GM18873 (cell line): ENCODE measurements around the gene APOA5.

Experiments
- ATAC-seq: cut with Tn5 transposase; IDR thresholded peaks from one replicate; pipeline ENCODE4 v1.9.1; 2021; ENCODE audit warnings: mild to moderate bottlenecking, moderate library complexity, moderate number of reproducible peaks; ENCODE audit not compliant: unreplicated experiment, low FRiP score

Gene APOA5

GRCh38 chr11:116828632-116829524 lies 37.2 kb upstream of the APOA5 start:
- ATAC-seq, result no peak

GRCh38 chr11:116827461-116827860 lies 35.8 kb upstream of the APOA5 start:
- no peak for ATAC-seq

GRCh38 chr11:116826751-116827431 lies 35.2 kb upstream of the APOA5 start:
- ATAC-seq, result no peak

GRCh38 chr11:116825854-116826750 lies 34.4 kb upstream of the APOA5 start:
- ATAC-seq, result no peak

- no peak for ATAC-seq
These were observed 33.8 kb upstream of the APOA5 start for GRCh38 chr11:116825434-116825833.

GRCh38 chr11:116823031-116823843 lies 31.6 kb upstream of the APOA5 start, which contains the start of gene APOA4:
Gene APOA4 (minus strand): TSS chr11:116823304. CDS start chr11:116823191, 113 bp downstream.
- no peak for ATAC-seq

GRCh38 chr11:116822575-116822974 lies 30.9 kb upstream of the APOA5 start:
- ATAC-seq, result no peak

- ATAC-seq, result no peak
These were observed 29.6 kb upstream of the APOA5 start for GRCh38 chr11:116821050-116821918.

GRCh38 chr11:116819049-116819448 lies 27.4 kb upstream of the APOA5 start:
- ATAC-seq, result no peak

- ATAC-seq, result no peak
These were observed 22.8 kb upstream of the APOA5 start for GRCh38 chr11:116814502-116814901.

- no peak for ATAC-seq
These were observed 22.2 kb upstream of the APOA5 start for GRCh38 chr11:116813781-116814471.

GRCh38 chr11:116813170-116813569 lies 21.5 kb upstream of the APOA5 start:
- no peak for ATAC-seq

GRCh38 chr11:116812109-116812508 lies 20.4 kb upstream of the APOA5 start:
- ATAC-seq, result no peak

- no peak for ATAC-seq
These were observed 19.5 kb upstream of the APOA5 start for GRCh38 chr11:116811194-116811593.

GRCh38 chr11:116808262-116809175 lies 16.8 kb upstream of the APOA5 start:
- no peak for ATAC-seq

GRCh38 chr11:116807601-116808261 lies 16.1 kb upstream of the APOA5 start:
- ATAC-seq, result no peak

GRCh38 chr11:116804001-116804400 lies 12.3 kb upstream of the APOA5 start:
- no peak for ATAC-seq
